GM04504 (cell line): ENCODE results near the gene PRDM16.

Source experiments
- DNase-seq: peaks from one replicate; pipeline ENCODE4 v3.0.0-alpha.2; 2012; ENCODE audit warnings: low read depth

PRDM16 gene

GRCh38 chr1:3432306-3432705 lies 363.3 kb downstream of the PRDM16 start:
- no peak for DNase-seq

- no peak for DNase-seq
These were observed 364.1 kb downstream of the PRDM16 start for GRCh38 chr1:3433076-3433475.

GRCh38 chr1:3433596-3434320 lies 364.8 kb downstream of the PRDM16 start:
- no peak for DNase-seq

GRCh38 chr1:3434406-3435110 lies 365.6 kb downstream of the PRDM16 start:
- no peak for DNase-seq

- no peak for DNase-seq
These were observed 366.7 kb downstream of the PRDM16 start for GRCh38 chr1:3435666-3436065.

GRCh38 chr1:3436451-3436850 lies 367.4 kb downstream of the PRDM16 start:
- no peak for DNase-seq

GRCh38 chr1:3436901-3437300 lies 367.9 kb downstream of the PRDM16 start:
- DNase-seq: no peak

GRCh38 chr1:3438661-3439180 lies 369.7 kb downstream of the PRDM16 start:
- DNase-seq: no peak

- DNase-seq: no peak
These were observed 370.6 kb downstream of the PRDM16 start for GRCh38 chr1:3439346-3440299.

- no peak for DNase-seq
These were observed 371.3 kb downstream of the PRDM16 start for GRCh38 chr1:3440300-3440681.

- DNase-seq: no peak
These were observed 371.9 kb downstream of the PRDM16 start for GRCh38 chr1:3440711-3441409.

GRCh38 chr1:3441410-3441847 lies 372.4 kb downstream of the PRDM16 start:
- DNase-seq: no peak

- no peak for DNase-seq
These were observed 372.9 kb downstream of the PRDM16 start for GRCh38 chr1:3441880-3442279.

GRCh38 chr1:3442331-3442730 lies 373.3 kb downstream of the PRDM16 start:
- no peak for DNase-seq

GRCh38 chr1:3442901-3443300 lies 373.9 kb downstream of the PRDM16 start:
- no peak for DNase-seq

GRCh38 chr1:3443807-3444206 lies 374.8 kb downstream of the PRDM16 start:
- DNase-seq: no peak

GRCh38 chr1:3444298-3444697 lies 375.3 kb downstream of the PRDM16 start:
- DNase-seq: no peak

GRCh38 chr1:3444736-3445135 lies 375.7 kb downstream of the PRDM16 start:
- DNase-seq: no peak

- no peak for DNase-seq
These were observed 381.3 kb downstream of the PRDM16 start for GRCh38 chr1:3450202-3450863.

GRCh38 chr1:3450983-3451382 lies 382.0 kb downstream of the PRDM16 start:
- no peak for DNase-seq
